H1 (cell line): ENCODE measurements around the gene FSTL4. TPM values are rescaled to one million over a fixed set of nuclear protein-coding genes. Genes with fewer than 3 reads are reported as not detected.

ENCODE experiments used
- CTCF ChIA-PET: fragments of 300-600 bp; sonication (Branson Sonifier 250); formaldehyde crosslinking; loops from one replicate; lab custom pipeline; 2021; ENCODE audit not compliant: partially characterized antibody; lab: Charles Lee
- POLR2A ChIA-PET: fragments of 300-600 bp; sonication (Branson Sonifier 250); formaldehyde crosslinking; loops from one replicate; lab custom pipeline; 2021; ENCODE audit warnings: inconsistent platforms; ENCODE audit not compliant: partially characterized antibody; lab: Charles Lee
- DNase-seq, 2 experiments: peaks; one replicate each; pipeline versions ENCODE4 v3.0.0 to v3.0.0-alpha.2; 2010 to 2022; ENCODE audit warnings: low spot score in 2 of 2, low read depth in 1 of 2, mixed read lengths in 1 of 2
- FAIRE-seq: peaks from 2 replicates; lab custom pipeline; 2011; peaks lifted over from hg19 to GRCh38; lab: Jason Lieb, UNC
- H2AFZ ChIP-seq: 2 replicates; pipeline ENCODE4 v1.8.1; 2012; ENCODE audit warnings: low read length, inconsistent platforms
- H2AK5ac ChIP-seq: 2 replicates; pipeline ENCODE4 v1.6.1; 2013; ENCODE audit warnings: low read depth, low read length
- H2BK120ac ChIP-seq: replicated peaks from 2 replicates; pipeline ENCODE3; 2013; ENCODE audit warnings: low read depth, low read length, inconsistent platforms
- H2BK12ac ChIP-seq: 2 replicates; pipeline ENCODE4 v1.6.1; 2013; ENCODE audit warnings: low read depth, low read length
- H2BK15ac ChIP-seq: 2 replicates; pipeline ENCODE4 v1.6.1; 2013; ENCODE audit warnings: low read length
- H2BK20ac ChIP-seq: 2 replicates; pipeline ENCODE4 v1.6.1; 2013; ENCODE audit warnings: low read length
- H2BK5ac ChIP-seq: 2 replicates; pipeline ENCODE4 v1.6.1; 2013; ENCODE audit warnings: low read depth, low read length
- H3K14ac ChIP-seq: 2 replicates; pipeline ENCODE4 v1.6.1; 2013; ENCODE audit warnings: inconsistent platforms; ENCODE audit not compliant: insufficient read length
- H3K18ac ChIP-seq: 2 replicates; pipeline ENCODE4 v1.6.1; 2013; ENCODE audit warnings: low read length; ENCODE audit errors: extremely low read depth
- H3K23ac ChIP-seq: 2 replicates; pipeline ENCODE4 v1.6.1; 2013; ENCODE audit warnings: inconsistent platforms; ENCODE audit not compliant: insufficient read length
- H3K23me2 ChIP-seq: 2 replicates; pipeline ENCODE4 v1.6.1; 2013; ENCODE audit warnings: low read depth, low read length
- H3K27ac ChIP-seq: 2 replicates; pipeline ENCODE4 v1.6.1; 2011; ENCODE audit warnings: low read depth, low read length, inconsistent platforms
- H3K27me3 ChIP-seq, 4 experiments: replicated peaks in 1 of 4; 1 replicate in 1 of 4; 2 replicates in 3 of 4; pipeline versions ENCODE4 v1.6.1 to v1.8.1; 2011 to 2013; ENCODE audit warnings: low read length in 3 of 4, mild to moderate bottlenecking in 3 of 4, inconsistent platforms in 2 of 4, mixed read lengths in 2 of 4, moderate library complexity in 1 of 4; ENCODE audit not compliant: control insufficient read depth in 3 of 4, insufficient read depth in 3 of 4; ENCODE audit errors: extremely low read depth in 1 of 4
- H3K36me3 ChIP-seq, 4 experiments: 2 replicates each; pipeline versions ENCODE4 v1.6.1 to v1.8.1; 2011 to 2013; ENCODE audit warnings: mild to moderate bottlenecking in 4 of 4, low read length in 3 of 4, moderate library complexity in 2 of 4, control low read depth in 1 of 4, inconsistent platforms in 1 of 4; ENCODE audit not compliant: insufficient read depth in 4 of 4, control insufficient read depth in 2 of 4
- H3K4ac ChIP-seq: replicated peaks from 2 replicates; pipeline ENCODE3; 2013; ENCODE audit warnings: low read length, low read depth, mixed read lengths, inconsistent platforms; ENCODE audit not compliant: insufficient read length
- H3K4me1 ChIP-seq, 4 experiments: replicated peaks in 1 of 4; 1 replicate in 1 of 4; 2 replicates in 3 of 4; pipeline versions ENCODE4 v1.6.1 to v1.8.1; 2011 to 2013; ENCODE audit warnings: low read length in 3 of 4, inconsistent platforms in 2 of 4, mixed read lengths in 1 of 4; ENCODE audit not compliant: insufficient read depth in 4 of 4, control insufficient read depth in 3 of 4
- H3K4me2 ChIP-seq, 2 experiments: 2 replicates each; pipeline versions ENCODE4 v1.6.1 to v1.8.1; 2011 to 2013; ENCODE audit warnings: low read depth in 2 of 2, low read length in 2 of 2, control low read depth in 1 of 2, inconsistent platforms in 1 of 2, mild to moderate bottlenecking in 1 of 2; ENCODE audit not compliant: insufficient read depth in 1 of 2
- H3K4me3 ChIP-seq, 4 experiments: fragments of 200-600, 300-600 bp in 1 of 4; sonication (generic), shearing (Covaris generic), sonication (Bioruptor Twin) in 1 of 4; 2 replicates each; pipeline versions ENCODE4 v1.5.1 to v1.8.1; 2011 to 2016; ENCODE audit warnings: low read length in 4 of 4, low read depth in 3 of 4, control low read depth in 2 of 4, inconsistent platforms in 2 of 4, mild to moderate bottlenecking in 2 of 4, mixed read lengths in 1 of 4, moderate library complexity in 1 of 4; ENCODE audit not compliant: insufficient read depth in 2 of 4; ENCODE audit errors: extremely low read depth in 1 of 4
- H3K56ac ChIP-seq: replicated peaks from 2 replicates; pipeline ENCODE3; 2013; ENCODE audit warnings: low read depth, mild to moderate bottlenecking, mixed read lengths, low read length, inconsistent platforms; ENCODE audit not compliant: insufficient read length
- H3K79me1 ChIP-seq: 2 replicates; pipeline ENCODE4 v1.6.1; 2013; ENCODE audit warnings: low read depth, low read length, control low read depth
- H3K79me2 ChIP-seq, 2 experiments: 2 replicates each; pipeline versions ENCODE4 v1.6.1 to v1.8.1; 2012 to 2013; ENCODE audit warnings: low read length in 2 of 2, mild to moderate bottlenecking in 2 of 2, inconsistent platforms in 1 of 2; ENCODE audit not compliant: insufficient read depth in 2 of 2, control insufficient read depth in 1 of 2
- H3K9ac ChIP-seq, 4 experiments: replicated peaks in 1 of 4; 1 replicate in 1 of 4; 2 replicates in 3 of 4; pipeline versions ENCODE4 v1.6.1 to v1.8.1; 2011 to 2013; ENCODE audit warnings: low read depth in 3 of 4, low read length in 3 of 4, control low read depth in 2 of 4, mild to moderate bottlenecking in 2 of 4, moderate library complexity in 2 of 4, inconsistent platforms in 1 of 4; ENCODE audit errors: extremely low read depth in 1 of 4
- H3K9me3 ChIP-seq, 2 experiments: 2 replicates each; pipeline versions ENCODE4 v1.6.1 to v1.8.1; 2012 to 2013; ENCODE audit warnings: mild to moderate bottlenecking in 2 of 2, moderate library complexity in 2 of 2, control low read depth in 1 of 2, inconsistent platforms in 1 of 2, low read depth in 1 of 2, low read length in 1 of 2, mixed read lengths in 1 of 2; ENCODE audit not compliant: insufficient read depth in 2 of 2
- H4K20me1 ChIP-seq, 2 experiments: replicated peaks in 1 of 2; 2 replicates each; pipeline versions ENCODE3 to v1.8.1; 2011 to 2013; ENCODE audit warnings: inconsistent platforms in 2 of 2, low read length in 2 of 2, mild to moderate bottlenecking in 1 of 2; ENCODE audit not compliant: insufficient read depth in 2 of 2, control insufficient read depth in 1 of 2
- H4K5ac ChIP-seq: 2 replicates; pipeline ENCODE4 v1.6.1; 2013; ENCODE audit warnings: low read length, low read depth, mixed read lengths, inconsistent platforms; ENCODE audit not compliant: insufficient read length
- H4K8ac ChIP-seq: 2 replicates; pipeline ENCODE4 v1.8.0; 2013; ENCODE audit warnings: mild to moderate bottlenecking, moderate library complexity, low read length, inconsistent platforms; ENCODE audit not compliant: insufficient read depth; ENCODE audit errors: extremely low read depth
- H4K91ac ChIP-seq: replicated peaks from 2 replicates; pipeline ENCODE3; 2013; ENCODE audit warnings: low read length, mixed read lengths, inconsistent platforms; ENCODE audit not compliant: insufficient read length
- CEBPB ChIP-seq: IDR thresholded peaks from 2 replicates; pipeline ENCODE4 v1.6.1; 2012; ENCODE audit warnings: low read depth, low read length
- HDAC2 ChIP-seq, 2 experiments: fragments of 300-600 bp in 1 of 2; sonication (generic) in 1 of 2; IDR thresholded peaks; 2 replicates each; pipeline ENCODE4 v1.6.1; 2011 to 2012; ENCODE audit warnings: low read depth in 2 of 2, low read length in 2 of 2, mild to moderate bottlenecking in 2 of 2, moderate library complexity in 2 of 2, borderline replicate concordance in 1 of 2, inconsistent platforms in 1 of 2
- RXRA ChIP-seq: IDR thresholded peaks from 2 replicates; pipeline ENCODE4 v1.6.1; 2011; ENCODE audit warnings: low read depth, mild to moderate bottlenecking, low read length, moderate library complexity; ENCODE audit not compliant: insufficient read depth
- WGBS, 2 experiments: shearing (Covaris generic) in 1 of 2; methylation state at CpG; one replicate each; pipeline versions ENCODE4 v1.1.6 to v1.1.7; 2013 to 2015; ENCODE audit warnings: low lambda C conversion rate in 2 of 2, mixed read lengths in 2 of 2, inconsistent platforms in 1 of 2, low coverage in 1 of 2, missing lambda C conversion rate in 1 of 2; ENCODE audit not compliant: insufficient replicate concordance in 2 of 2, insufficient coverage in 1 of 2, insufficient read length in 1 of 2; ENCODE audit errors: extremely low coverage in 1 of 2, missing lambda C conversion rate in 1 of 2; 5-methylcytosine and 5-hydroxymethylcytosine counted together
- polyA plus RNA-seq, 7 experiments: library from polyadenylated mRNA; depleted of rRNA in 3 of 7; stranded (reverse) in 5 of 7; unstranded in 2 of 7; fragments of >200 nt in 5 of 7; fragments of 200-250 nt in 2 of 7; gene quantifications; 1 replicate in 5 of 7; 2 replicates in 1 of 7; 4 replicates in 1 of 7; pipeline versions ENCODE4 v1.2.1 to v1.2.3, GENCODE V29; 2011 to 2013; ENCODE audit warnings: missing spikeins in 2 of 7, mixed read lengths in 2 of 7
- total RNA-seq: library from RNA; stranded (reverse); fragmentation: NEBNext Ultra II Directional; extraction: Animal tissue kit (Norgen Biotek cat#: 25700); gene quantifications from 2 replicates; pipeline ENCODE4 v1.2.1, GENCODE V29; 2021

The FSTL4 gene
- total and polyA plus RNA-seq, 2 of the 8 experiments (the other 6 are each of a cell fraction or from before 2014, with no cell fraction given), result 3.1 to 4.1 TPM

DNA sequence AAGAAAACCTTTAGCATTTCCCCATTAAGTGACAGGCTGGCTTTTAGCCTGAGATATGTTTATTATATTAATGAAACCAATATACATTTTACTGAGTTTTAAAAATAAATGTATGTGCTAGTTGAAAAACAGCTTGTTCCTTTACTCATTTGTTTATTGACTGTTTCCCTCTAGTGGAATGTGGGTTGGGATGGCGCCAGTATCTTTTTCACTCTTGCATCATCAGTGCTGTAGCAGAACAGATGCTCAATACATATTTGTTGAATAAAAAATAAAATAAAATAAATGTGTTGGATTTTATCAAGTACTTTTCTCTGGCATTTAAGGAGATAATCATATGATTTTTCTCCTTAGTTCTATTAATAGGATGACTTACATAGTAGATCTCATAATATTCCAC is 43.0 kb downstream of the FSTL4 start:
- Histone ChIP-seq H2AK5ac (no peak overlapping the region), H2AFZ (no peak overlapping the region), H3K23ac (no peak overlapping the region), H2BK5ac (no peak overlapping the region), H3K9ac (no peak overlapping the region), H4K8ac (no peak overlapping the region), H4K5ac (no peak overlapping the region), H3K4ac (no peak overlapping the region), H3K27me3 (no peaks in the 10 kb centered on the region), H3K9me3 (no peaks in the 10 kb centered on the region), H3K79me2 (no peaks in the 10 kb centered on the region), H3K27ac (no peak overlapping the region), H3K36me3 (no peaks in the 10 kb centered on the region), H3K14ac (no peak overlapping the region), H3K4me2 (no peak overlapping the region), H2BK20ac (no peak overlapping the region), H3K18ac (no peak overlapping the region), H3K4me3 (no peak overlapping the region), H3K4me1 (peaks cover 0 to 3% (median 0%) of the 10 kb centered on the region in 4 experiments; a peak in 1 of 7 replicates), H2BK120ac (no peak overlapping the region), H4K91ac (no peak overlapping the region), H4K20me1 (peaks cover 0 to 2% of the 10 kb centered on the region in 2 experiments), H2BK15ac (no peak overlapping the region), H2BK12ac (no peak overlapping the region), H3K56ac (no peak overlapping the region), H3K79me1 (no peaks in the 10 kb centered on the region), H3K23me2 (no peaks in the 10 kb centered on the region)
- no peak for FAIRE-seq
- POLR2A ChIA-PET, result no interaction called here
- CTCF ChIA-PET, result interaction anchor here (0.6 to 1.2 kb wide), 4 partner anchors 10 to 277 kb away, joined by 3 read pairs; no protein-coding TSS in a partner anchor
- WGBS, 2 experiments, result 95% methylated on average over 1 of the region's 1 CpG; no CpG with 5 or more reads in 1 of the 2 experiments
- no peak for DNase-seq
- TF ChIP-seq CEBPB, result 0 out of 2 replicates have a peak, but pooled peaks have one; percentile 49
- TF ChIP-seq RXRA, result no peak
- no peak for TF ChIP-seq HDAC2 (IDR thresholded peaks at IDR 0.05; ENCODE audit: borderline replicate concordance in 1 of 2, low read depth in 2 of 2, low read length in 2 of 2)
